GM12872 (cell line): Measurements from ENCODE around the gene SYP.

Experiments
- CTCF ChIP-seq: IDR thresholded peaks from 3 replicates; pipeline ENCODE4 v1.5.1; 2011; ENCODE audit warnings: low read depth, mild to moderate bottlenecking, low read length, moderate library complexity; ENCODE audit not compliant: insufficient read depth

SYP gene

GRCh38 chrX:49243166-49243565 is 43.2 kb upstream of the SYP start:
- TF ChIP-seq CTCF = no peak

GRCh38 chrX:49242545-49243066 is 42.6 kb upstream of the SYP start:
- no peak for TF ChIP-seq CTCF

- no peak for TF ChIP-seq CTCF
These were observed 38.7 kb upstream of the SYP start for GRCh38 chrX:49238735-49239134.

- no peak for TF ChIP-seq CTCF
These were observed 37.1 kb upstream of the SYP start for GRCh38 chrX:49237060-49237459.

GRCh38 chrX:49233887-49234555 is 34.0 kb upstream of the SYP start:
- no peak for TF ChIP-seq CTCF

GRCh38 chrX:49233176-49233575 is 33.2 kb upstream of the SYP start, which contains the start of gene CACNA1F:
Gene CACNA1F, minus strand, starts transcription at chrX:49233340. Its CDS starts 31 bp downstream, at chrX:49233309.
- no peak for TF ChIP-seq CTCF

- no peak for TF ChIP-seq CTCF
These were observed 32.5 kb upstream of the SYP start for GRCh38 chrX:49232525-49232924.
